KG1 (cell line): Measurements from ENCODE around the gene PFN1.
"Not testable (repeated sequence)": the region's sequence is repeated elsewhere in the genome, so short reads cannot be mapped to it uniquely, and the experiment has no call there.

Experiments used
- DNase-seq: peaks from one replicate; lab custom pipeline; 2025; lab: John Stamatoyannopoulos, UW

Gene PFN1

GRCh38 chr17:4921320-4921719 lies 27.0 kb downstream of the PFN1 start:
- DNase-seq = no peak

GRCh38 chr17:4920351-4921048 lies 27.8 kb downstream of the PFN1 start:
- no peak for DNase-seq

- DNase-seq = no peak
Measured at GRCh38 chr17:4919511-4920047, 28.8 kb downstream of the PFN1 start.

GRCh38 chr17:4914551-4914950 lies 33.8 kb downstream of the PFN1 start:
- not testable (repeated sequence) for DNase-seq

- DNase-seq = no peak
Measured at GRCh38 chr17:4913994-4914393, 34.3 kb downstream of the PFN1 start.

- DNase-seq = peak; percentile 7
Measured at GRCh38 chr17:4908711-4909496, 39.4 kb downstream of the PFN1 start.

GRCh38 chr17:4908301-4908700 lies 40.0 kb downstream of the PFN1 start:
- DNase-seq = no peak

- not testable (repeated sequence) for DNase-seq
Measured at GRCh38 chr17:4906642-4907041, 41.7 kb downstream of the PFN1 start.

GRCh38 chr17:4903051-4903818 lies 45.1 kb downstream of the PFN1 start, which contains the start of gene CHRNE:
CHRNE (minus strand) TSS chr17:4903098; CDS start chr17:4903063, 35 bp downstream.
- peak; percentile 10 for DNase-seq

GRCh38 chr17:4902540-4902939 lies 45.8 kb downstream of the PFN1 start:
- DNase-seq = no peak

GRCh38 chr17:4901648-4902344 lies 46.5 kb downstream of the PFN1 start:
- no peak for DNase-seq

GRCh38 chr17:4901108-4901647 lies 47.2 kb downstream of the PFN1 start:
- no peak for DNase-seq

- DNase-seq = no peak
Measured at GRCh38 chr17:4900231-4901107, 47.9 kb downstream of the PFN1 start.

- DNase-seq = no peak
Measured at GRCh38 chr17:4899341-4900230, 48.7 kb downstream of the PFN1 start, which contains the start of gene C17orf107. C17orf107 (plus strand) TSS chr17:4899536; CDS start chr17:4899763, 227 bp downstream.

GRCh38 chr17:4898927-4899326 lies 49.4 kb downstream of the PFN1 start:
- DNase-seq = no peak

GRCh38 chr17:4898351-4898750 lies 50.0 kb downstream of the PFN1 start:
- no peak for DNase-seq

GRCh38 chr17:4897785-4898184 lies 50.5 kb downstream of the PFN1 start:
- no peak for DNase-seq

- no peak for DNase-seq
Measured at GRCh38 chr17:4897198-4897687, 51.1 kb downstream of the PFN1 start.
